Middle frontal gyrus (tissue), 1 donor: ENCODE results near the gene TRIM34.
"Not testable (repeated sequence)": the region's sequence is repeated elsewhere in the genome, so short reads cannot be mapped to it uniquely, and the experiment has no call there.

Experiments used
- DNase-seq: peaks from one replicate; pipeline ENCODE4 v3.0.0-alpha.2; 2015; ENCODE audit warnings: low spot score; ENCODE audit errors: extremely low spot score

The TRIM34 gene

GRCh38 chr11:5684036-5684645, 59.3 kb downstream of the TRIM34 start:
- no peak for DNase-seq

- no peak for DNase-seq
Observed at GRCh38 chr11:5684646-5685362, 60.0 kb downstream of the TRIM34 start, which contains the start of gene TRIM5. TSS of gene TRIM5 (minus strand) at chr11:5685074. CDS start at chr11:5680177, 4,897 bp downstream.

- DNase-seq: no peak
Observed at GRCh38 chr11:5686426-5686825, 61.6 kb downstream of the TRIM34 start.

GRCh38 chr11:5688482-5688881, 63.7 kb downstream of the TRIM34 start:
- no peak for DNase-seq

GRCh38 chr11:5689551-5689983, 64.8 kb downstream of the TRIM34 start, which contains the start of gene TRIM22:
TSS of gene TRIM22 (plus strand) at chr11:5689790. CDS start at chr11:5696233, 6,443 bp downstream.
- DNase-seq: no peak

GRCh38 chr11:5690216-5690615, 65.4 kb downstream of the TRIM34 start:
- no peak for DNase-seq

GRCh38 chr11:5690736-5691135, 65.9 kb downstream of the TRIM34 start:
- DNase-seq: no peak

GRCh38 chr11:5691238-5691963, 66.6 kb downstream of the TRIM34 start:
- not testable (repeated sequence) for DNase-seq

GRCh38 chr11:5691964-5692361, 67.2 kb downstream of the TRIM34 start:
- no peak for DNase-seq
